HG03139 (cell line): Measurements from ENCODE around the gene CLOCK.

Source experiments
- ATAC-seq: cut with Tn5 transposase; IDR thresholded peaks from one replicate; pipeline ENCODE4 v1.9.1; 2021; ENCODE audit not compliant: unreplicated experiment

Gene CLOCK

DNA sequence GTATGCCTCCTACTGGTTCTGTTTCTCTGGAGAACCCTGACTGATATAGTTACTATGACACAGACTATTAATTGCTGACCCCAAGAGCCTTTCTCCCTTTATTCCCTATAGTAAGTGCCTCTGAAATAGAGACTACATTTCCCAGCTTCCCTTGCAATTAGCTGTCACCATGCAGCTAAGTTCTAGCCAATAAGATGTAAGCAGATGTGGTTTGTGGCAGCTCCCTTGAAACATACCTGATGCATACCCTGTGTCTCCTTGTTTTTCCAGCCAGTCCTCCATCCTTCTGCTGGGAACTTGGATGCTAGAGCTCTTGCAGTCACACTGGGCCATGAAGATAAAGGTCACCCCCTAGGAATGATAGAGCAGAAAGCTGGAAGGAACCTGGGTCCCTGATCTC, 160.6 kb downstream of the CLOCK start:
- ATAC-seq, result peak; percentile 68

DNA sequence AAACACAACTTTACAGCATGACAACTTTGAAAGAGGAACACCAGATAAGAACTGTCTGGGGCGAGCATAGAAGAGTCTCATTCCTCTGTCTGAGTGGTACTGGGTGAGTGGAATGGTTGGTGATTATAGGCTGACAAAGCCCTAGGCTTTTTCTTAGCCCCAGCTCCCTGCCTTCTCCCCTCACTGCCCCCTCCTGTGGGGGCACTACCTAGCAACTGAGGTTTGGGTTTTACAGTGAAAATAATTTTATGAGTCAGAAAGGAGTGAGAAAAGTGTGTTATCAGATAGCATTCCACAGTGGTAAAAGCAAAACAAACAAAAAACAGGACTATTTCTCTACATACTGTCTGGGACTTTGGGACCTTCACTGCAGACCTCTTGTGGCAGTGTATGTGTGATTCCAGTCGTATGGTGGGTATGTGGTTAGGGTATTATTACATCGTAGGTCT, 161.5 kb downstream of the CLOCK start:
- ATAC-seq, result no peak

DNA sequence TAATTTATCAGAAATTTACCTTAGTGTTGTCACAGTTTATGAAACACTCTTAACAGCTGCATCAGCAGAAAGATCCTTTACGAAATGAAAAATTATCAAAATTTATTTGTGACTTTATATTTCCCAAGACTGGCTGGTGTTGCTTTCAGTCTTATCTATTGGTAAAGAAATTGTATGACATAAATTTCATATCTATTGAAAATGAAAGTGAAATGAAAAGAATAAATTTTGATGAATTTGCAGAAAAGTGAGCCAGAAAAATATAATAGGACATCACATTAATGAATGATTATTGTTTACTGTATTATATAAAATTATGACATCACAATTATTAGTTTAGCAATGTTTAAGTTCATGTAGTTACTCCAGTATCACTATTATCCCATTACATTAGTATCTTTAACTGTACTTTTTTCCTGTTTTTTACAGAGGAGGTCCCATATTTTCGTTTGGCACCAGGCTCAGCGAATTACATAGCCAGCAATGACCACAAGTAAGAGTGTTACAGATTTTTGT, 164.2 kb downstream of the CLOCK start:
- no peak for ATAC-seq

DNA sequence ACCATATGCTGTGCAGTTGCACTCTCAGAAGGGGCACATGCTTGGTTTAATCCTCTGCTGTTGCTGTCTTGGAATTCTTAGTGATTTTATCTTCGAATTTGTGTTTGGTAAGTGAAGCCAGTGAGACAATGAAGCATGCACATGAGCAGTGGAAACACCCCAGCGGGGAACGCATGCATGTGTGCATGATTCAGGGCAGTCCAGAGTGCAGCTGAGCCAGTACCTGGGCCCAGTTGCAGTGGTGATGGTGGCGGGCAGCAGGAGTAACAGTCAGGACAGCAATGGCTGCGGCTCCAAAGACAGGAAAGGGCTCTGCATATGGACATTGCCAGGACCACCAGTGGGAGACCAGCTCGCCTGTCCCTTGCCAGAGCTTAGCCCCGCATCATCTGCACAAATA, 165.2 kb downstream of the CLOCK start:
- no peak for ATAC-seq

DNA sequence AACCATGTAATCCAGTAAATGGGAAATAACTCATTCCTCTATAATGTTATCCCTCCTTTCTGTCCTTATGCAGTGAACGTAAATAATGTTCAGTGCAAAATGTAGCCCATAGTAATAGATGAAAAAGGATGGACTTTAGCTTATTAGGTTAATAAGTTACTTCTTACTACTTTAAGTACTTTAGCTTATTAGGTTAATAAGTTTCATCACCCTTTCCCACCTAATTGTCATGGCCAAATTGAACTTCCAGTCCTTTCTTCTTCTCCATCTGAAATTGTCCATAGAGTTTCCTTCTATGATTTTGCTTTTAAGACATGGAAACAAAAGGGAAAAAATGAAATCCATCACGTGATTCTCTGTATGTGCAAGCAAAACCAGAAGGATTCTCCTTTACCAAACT, 166.1 kb downstream of the CLOCK start:
- no peak for ATAC-seq

DNA sequence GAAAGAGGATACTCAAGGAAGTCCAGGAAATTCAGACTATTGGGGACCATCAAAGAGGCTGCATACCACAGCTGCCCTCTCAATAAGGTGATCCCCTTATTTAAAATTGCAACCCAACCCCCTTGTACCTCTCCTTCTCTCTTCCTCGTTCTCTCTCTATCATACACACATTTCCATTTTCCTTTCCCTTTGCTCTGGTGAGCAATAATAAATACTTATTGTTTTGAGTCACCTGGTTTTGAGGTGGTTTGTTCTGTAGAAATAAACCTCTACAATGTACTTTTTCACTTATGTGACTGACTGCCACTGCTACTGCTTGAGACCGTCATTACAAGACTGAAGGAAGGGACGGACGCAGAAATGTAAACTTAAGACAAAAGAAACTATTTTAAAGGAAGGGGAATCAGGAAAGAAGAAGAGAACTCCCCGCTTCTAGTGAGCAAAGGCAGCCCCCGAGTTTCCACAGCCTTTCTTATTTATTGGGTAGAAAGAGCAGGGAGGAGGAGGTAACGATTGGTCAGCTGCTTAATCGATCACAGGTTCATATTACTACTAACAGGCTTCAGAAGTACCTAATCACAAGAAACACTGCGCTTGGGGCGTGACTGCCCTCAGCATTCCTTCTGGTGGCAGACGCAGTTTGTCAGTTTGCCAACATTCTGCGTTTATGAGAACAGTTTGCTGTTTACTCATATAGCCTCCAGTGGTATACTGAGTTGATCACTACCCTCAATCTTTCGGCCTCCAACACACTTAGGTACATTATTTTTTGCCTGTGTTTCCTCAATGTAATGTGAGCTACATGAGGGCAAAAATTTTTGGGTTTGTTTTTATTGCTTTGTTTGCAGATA, 167.9 kb downstream of the CLOCK start:
- ATAC-seq, result no peak
